KOPT-K1 (cell line): ENCODE measurements around the gene CGREF1.

Source experiments
- H3K27ac ChIP-seq: fragments of 200-600 bp; sonication (generic); 2 replicates; pipeline ENCODE4 v1.5.1; 2016; ENCODE audit warnings: antibody characterized with exemption, mild to moderate bottlenecking, low read depth, low read length; ENCODE audit not compliant: poor library complexity, severe bottlenecking
- H3K36me3 ChIP-seq: fragments of 200-600 bp; sonication (generic); 2 replicates; pipeline ENCODE4 v1.5.1; 2017; ENCODE audit warnings: antibody characterized with exemption, mild to moderate bottlenecking, low read length, moderate library complexity; ENCODE audit not compliant: insufficient read depth
- H3K9me3 ChIP-seq: fragments of 200-600 bp; sonication (generic); 2 replicates; pipeline ENCODE4 v1.5.1; 2017; ENCODE audit warnings: antibody characterized with exemption, low read length, mild to moderate bottlenecking; ENCODE audit not compliant: insufficient read depth, poor library complexity, severe bottlenecking

CGREF1 gene

DNA sequence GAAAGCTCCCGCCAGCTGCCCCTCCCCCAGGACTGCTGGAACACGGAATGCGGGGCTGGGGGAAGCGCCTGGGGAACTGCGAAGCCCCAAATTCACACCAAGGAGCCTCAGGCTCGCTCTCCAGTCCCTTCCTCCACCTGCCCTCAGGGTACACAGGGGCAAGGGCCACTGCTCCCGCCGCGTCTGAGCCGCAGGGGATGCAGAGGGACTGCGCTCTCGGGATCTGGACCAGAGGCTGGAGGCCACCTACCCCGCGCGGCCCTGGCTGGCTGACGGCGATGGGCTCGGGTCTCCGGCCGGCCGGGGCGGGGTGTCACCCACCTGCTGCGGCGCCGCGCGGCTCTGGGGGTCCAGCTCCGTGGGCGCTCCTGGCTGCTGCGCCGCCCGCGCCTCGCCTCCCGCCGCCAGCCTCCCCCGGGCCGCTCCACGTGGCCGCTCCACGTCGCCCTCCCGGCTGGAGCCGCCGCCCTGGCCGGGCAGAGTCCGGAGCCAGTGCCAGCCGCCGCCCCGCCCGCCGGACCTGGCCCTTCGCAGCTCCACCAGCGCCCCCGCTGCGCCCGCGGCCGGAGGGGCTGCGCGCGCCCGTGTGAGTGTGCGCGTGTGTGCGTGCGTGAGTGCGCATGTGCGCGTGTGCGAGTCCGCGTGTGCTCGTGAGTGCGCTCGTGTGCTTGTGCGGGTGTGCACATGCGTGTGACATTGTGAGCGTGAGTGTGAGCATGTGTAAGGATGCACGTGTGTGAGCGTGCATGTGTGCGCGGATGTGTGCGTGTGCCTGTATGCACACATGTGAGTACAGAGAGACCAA is at the start of gene CGREF1:
TSS of gene CGREF1 (minus strand) at position 604 of the 805 bp plus-strand sequence. CDS start 14,762 bp downstream, outside the sequence.
- no peaks in the 10 kb centered on the region for H3K36me3 ChIP-seq
- no peaks in the 10 kb centered on the region for H3K9me3 ChIP-seq
- H3K27ac ChIP-seq = no peak within 1 kb of the TSS

DNA sequence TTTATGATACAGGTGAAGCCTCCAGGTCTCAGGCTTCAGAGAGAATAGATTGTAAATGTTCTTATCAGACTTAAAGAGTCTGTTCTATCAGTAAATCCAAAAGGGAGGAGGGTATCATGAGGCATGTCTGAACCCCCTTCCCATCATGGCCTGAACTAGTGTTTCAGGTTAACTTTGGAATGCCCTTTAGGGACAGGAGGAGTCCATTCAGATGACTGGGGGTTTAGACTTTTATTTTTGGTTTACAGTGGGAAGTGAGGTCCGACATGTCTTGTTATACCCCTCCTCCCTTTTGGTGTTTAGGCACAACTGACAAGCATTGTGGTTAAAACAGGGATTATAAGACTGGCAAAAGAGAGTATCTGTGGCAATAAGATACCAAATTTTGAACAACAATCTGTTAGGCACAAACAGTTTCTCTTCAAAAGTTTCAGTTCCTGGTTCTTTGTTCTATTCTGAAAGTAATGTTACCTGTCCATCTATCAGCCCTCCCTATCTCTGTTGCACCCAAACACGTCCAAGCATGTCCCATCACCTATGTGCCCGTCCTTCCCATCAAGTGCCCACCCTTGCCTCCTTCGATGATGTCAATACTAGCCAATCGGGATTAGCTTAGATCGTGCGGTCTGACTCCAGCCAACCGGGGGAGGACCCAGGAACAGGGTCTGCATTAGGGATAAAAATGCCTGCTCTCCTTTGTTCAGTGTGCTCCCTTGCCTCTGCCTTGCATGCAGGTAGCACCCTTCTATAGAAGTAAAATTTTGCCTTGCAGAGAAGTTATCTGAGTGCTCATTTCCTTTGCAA is 46.2 kb upstream of the CGREF1 start:
- Histone ChIP-seq H3K27ac (no peak overlapping the region), H3K9me3 (no peaks in the 10 kb centered on the region), H3K36me3 (no peaks in the 10 kb centered on the region)

GRCh38 chr2:27162151-27163121 is 43.5 kb upstream of the CGREF1 start:
- Histone ChIP-seq H3K36me3 (no peaks in the 10 kb centered on the region), H3K9me3 (no peaks in the 10 kb centered on the region), H3K27ac (no peak overlapping the region)

DNA sequence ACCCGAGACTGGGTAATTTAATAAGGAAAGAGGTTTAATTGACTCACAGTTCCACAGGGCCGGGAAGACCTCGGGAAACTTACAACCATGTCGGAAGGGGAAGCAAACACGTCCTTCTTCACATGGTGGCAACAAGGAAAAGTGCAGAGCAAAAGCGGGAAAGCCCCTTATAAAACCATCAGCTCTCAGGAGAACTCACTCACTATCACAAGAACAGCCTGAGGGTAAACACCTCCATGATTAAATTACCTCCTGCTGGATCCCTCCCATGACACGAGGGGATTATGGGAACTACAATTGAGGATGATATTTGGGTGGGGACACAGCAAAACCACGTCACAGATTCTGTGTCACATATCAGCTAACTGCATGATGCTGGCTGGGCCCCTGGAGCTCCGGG is 41.3 kb upstream of the CGREF1 start:
- H3K9me3 ChIP-seq = no peaks in the 10 kb centered on the region
- H3K36me3 ChIP-seq = no peaks in the 10 kb centered on the region

DNA sequence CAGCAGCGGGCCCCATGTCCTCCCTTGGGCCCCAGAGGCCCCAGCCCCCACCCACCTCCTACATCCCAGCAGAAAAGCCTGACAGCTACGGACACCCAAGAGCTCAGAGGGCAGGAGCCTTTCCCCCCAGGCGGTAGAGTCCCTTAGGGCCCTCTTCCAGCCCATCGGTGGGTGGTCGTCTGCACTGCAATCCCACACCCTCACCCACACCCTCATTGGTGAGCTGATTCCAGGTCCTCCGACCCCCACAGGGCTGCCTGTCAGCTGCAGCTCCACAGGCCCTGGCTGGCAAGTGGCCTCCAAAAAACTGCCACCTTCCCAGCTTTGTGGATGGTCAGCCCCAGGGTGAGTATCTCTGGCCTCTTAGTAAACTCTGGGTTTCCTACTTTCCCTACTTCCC is 40.3 kb upstream of the CGREF1 start:
- H3K27ac ChIP-seq = no peak overlapping the region
- H3K36me3 ChIP-seq = no peaks in the 10 kb centered on the region
- no peaks in the 10 kb centered on the region for H3K9me3 ChIP-seq

More for the DNA sequence above, 41.3 kb upstream of the CGREF1 start:
- H3K27ac ChIP-seq = no peak overlapping the region

DNA sequence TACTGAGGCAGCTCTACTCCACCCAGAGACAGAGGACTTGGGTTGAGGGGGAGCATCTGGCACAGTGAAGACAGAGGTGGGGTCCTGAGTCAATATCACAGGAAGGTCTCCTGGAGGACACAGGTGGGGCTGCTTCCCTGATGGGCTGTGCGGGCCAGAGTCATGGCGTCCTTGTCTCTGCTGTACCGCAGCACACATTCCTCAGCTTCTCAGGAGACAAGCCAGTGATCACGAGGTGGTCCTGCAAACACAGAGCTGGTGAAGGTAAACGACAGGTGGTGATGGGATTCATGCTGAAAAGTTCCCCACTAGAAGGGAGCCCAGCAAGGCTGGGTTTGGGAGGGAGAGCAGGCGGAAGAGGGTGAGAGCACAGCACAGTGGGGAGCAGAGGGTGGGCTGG is 39.5 kb upstream of the CGREF1 start:
- Histone ChIP-seq H3K27ac (no peak overlapping the region), H3K36me3 (no peaks in the 10 kb centered on the region), H3K9me3 (no peaks in the 10 kb centered on the region)

DNA sequence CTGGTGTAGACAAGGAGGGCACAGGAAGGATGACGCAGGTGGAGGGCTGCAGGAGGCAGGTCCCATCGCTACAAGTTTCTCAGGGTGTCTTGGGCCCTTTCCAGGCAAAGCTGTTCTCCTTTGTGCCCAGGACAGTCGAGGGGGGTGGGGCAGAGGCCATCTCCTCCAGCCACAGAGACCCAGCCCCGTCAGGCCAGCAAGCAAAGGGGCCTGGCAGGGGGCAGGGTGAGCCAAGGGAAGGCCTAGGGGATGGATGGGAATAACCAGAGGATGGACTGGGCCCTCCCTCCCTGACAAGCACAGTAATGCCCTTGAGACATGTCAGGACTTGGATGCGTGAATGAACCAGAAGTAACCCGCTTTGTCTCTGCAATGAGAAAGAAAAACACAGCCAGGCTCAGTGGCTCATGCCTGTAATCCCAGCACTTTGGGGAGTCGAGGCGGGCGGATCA is 36.2 kb upstream of the CGREF1 start:
- no peaks in the 10 kb centered on the region for H3K36me3 ChIP-seq
- H3K27ac ChIP-seq = no peak overlapping the region
- H3K9me3 ChIP-seq = no peaks in the 10 kb centered on the region

- Histone ChIP-seq H3K27ac (no peak overlapping the region), H3K9me3 (no peaks in the 10 kb centered on the region), H3K36me3 (no peaks in the 10 kb centered on the region)
Measured at GRCh38 chr2:27154488-27154887, 35.6 kb upstream of the CGREF1 start.

GRCh38 chr2:27152796-27153464 is 34.0 kb upstream of the CGREF1 start:
- no peaks in the 10 kb centered on the region for H3K36me3 ChIP-seq
- H3K27ac ChIP-seq = no peak overlapping the region
- H3K9me3 ChIP-seq = no peaks in the 10 kb centered on the region

- no peak overlapping the region for H3K27ac ChIP-seq
- H3K36me3 ChIP-seq = no peaks in the 10 kb centered on the region
- no peaks in the 10 kb centered on the region for H3K9me3 ChIP-seq
Measured at GRCh38 chr2:27152102-27152795, 33.3 kb upstream of the CGREF1 start.

DNA sequence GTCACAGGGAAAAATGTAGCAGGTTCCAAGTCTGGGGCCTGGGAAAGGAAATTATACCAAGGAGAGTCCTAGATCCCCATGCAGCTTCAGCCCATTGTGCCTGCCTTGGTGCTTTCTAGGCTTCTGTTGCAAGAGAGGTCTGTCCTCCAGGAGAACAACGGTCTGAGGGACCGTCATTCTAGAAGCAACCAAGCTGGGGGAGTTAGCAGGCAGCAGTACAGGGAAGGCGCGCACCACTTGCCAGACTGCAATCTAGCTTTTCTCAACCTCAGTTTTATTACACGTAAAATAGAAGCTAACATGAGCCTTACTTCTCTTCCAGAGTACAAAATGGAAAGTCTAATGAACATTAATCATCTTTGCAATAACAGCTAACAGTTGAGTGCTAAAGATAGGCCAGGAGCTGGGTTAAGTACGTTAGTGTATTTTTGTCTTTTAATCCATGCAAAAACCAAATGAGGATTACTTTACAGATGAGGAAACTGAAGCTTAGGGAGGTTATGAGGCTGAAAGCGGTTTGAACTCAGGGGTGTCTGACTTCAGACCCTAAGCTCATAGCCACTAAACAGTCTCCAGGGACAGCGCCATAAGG is 31.8 kb upstream of the CGREF1 start:
- H3K9me3 ChIP-seq = no peaks in the 10 kb centered on the region
- H3K36me3 ChIP-seq = no peaks in the 10 kb centered on the region
- H3K27ac ChIP-seq = no peak overlapping the region

- H3K36me3 ChIP-seq = no peaks in the 10 kb centered on the region
- H3K27ac ChIP-seq = no peak overlapping the region
Measured at GRCh38 chr2:27149570-27150405, 30.9 kb upstream of the CGREF1 start.

More at GRCh38 chr2:27149570-27150405, 30.9 kb upstream of the CGREF1 start:
- H3K9me3 ChIP-seq = no peaks in the 10 kb centered on the region
